K562 (cell line): ENCODE measurements around the gene NFYC. TPM values are rescaled to one million over a fixed set of nuclear protein-coding genes. Genes with fewer than 3 reads are reported as not detected.

Source experiments
- CCNT2 ChIP-seq: IDR thresholded peaks from 2 replicates; pipeline ENCODE4 v1.6.1; 2011; ENCODE audit warnings: borderline replicate concordance, low read depth, mild to moderate bottlenecking, moderate library complexity, mixed read lengths, low read length; ENCODE audit not compliant: insufficient read length; ENCODE audit errors: extremely low read depth
- ELF1 ChIP-seq: fragments of 200-800 bp; sonication (Bioruptor generic); IDR thresholded peaks from 2 replicates; pipeline ENCODE4 v1.6.1; 2016; ENCODE audit warnings: missing genetic modification characterization, missing compliant biosample characterization
- GATAD2A ChIP-seq: fragments of 450-650 bp; IDR thresholded peaks from 2 replicates; pipeline ENCODE4 v1.6.1; 2017
- HDAC2 ChIP-seq: fragments of 450-650 bp; IDR thresholded peaks from 2 replicates; pipeline ENCODE4 v1.6.1; 2016; ENCODE audit warnings: mild to moderate bottlenecking
- HMG20A ChIP-seq: fragments of 450-650 bp; formaldehyde crosslinking; conservative IDR thresholded peaks from 2 replicates; pipeline ENCODE4 v1.4.0; 2020; ENCODE audit warnings: mild to moderate bottlenecking, mixed read lengths
- HNRNPL ChIP-seq: fragments of 200-400 bp; formaldehyde crosslinking; IDR thresholded peaks from 2 replicates; pipeline ENCODE4 v1.6.1; 2017; ENCODE audit warnings: low read depth, mild to moderate bottlenecking, low read length
- ILK ChIP-seq: fragments of 450-650 bp; IDR thresholded peaks from 2 replicates; pipeline ENCODE4 v1.6.1; 2016; ENCODE audit warnings: missing genetic modification characterization, low read depth, mild to moderate bottlenecking, missing compliant biosample characterization, moderate library complexity, borderline replicate concordance
- JUN ChIP-seq, 2 experiments: sonication (generic) in 1 of 2; formaldehyde crosslinking in 1 of 2; IDR thresholded peaks; 2 replicates each; pipeline versions ENCODE4 v1.6.1 to v1.8.0; 2012 to 2022; ENCODE audit warnings: borderline replicate concordance in 2 of 2, mild to moderate bottlenecking in 2 of 2, improper control_type of control experiment in 1 of 2, low read depth in 1 of 2, low read length in 1 of 2, missing genetic modification reagents in 1 of 2
- MYBL2 ChIP-seq, 2 experiments: fragments of 450-650 bp in 1 of 2; sonication (generic) in 1 of 2; formaldehyde crosslinking in 1 of 2; IDR thresholded peaks; 2 replicates each; pipeline versions ENCODE4 v1.6.1 to v1.8.1; 2017 to 2022; ENCODE audit warnings: borderline replicate concordance in 1 of 2, inconsistent platforms in 1 of 2, low read depth in 1 of 2, mild to moderate bottlenecking in 1 of 2, missing genetic modification reagents in 1 of 2, moderate library complexity in 1 of 2
- NCOA6 ChIP-seq: fragments of 450-650 bp; IDR thresholded peaks from 2 replicates; pipeline ENCODE4 v1.6.1; 2017; ENCODE audit warnings: mild to moderate bottlenecking
- POLR2AphosphoS2 ChIP-seq: IDR thresholded peaks from 2 replicates; pipeline ENCODE4 v1.6.1; 2012; ENCODE audit warnings: low read length, improper control_type of control experiment
- POLR2B ChIP-seq: fragments of 450-650 bp; IDR thresholded peaks from 2 replicates; pipeline ENCODE4 v1.6.1; 2018; ENCODE audit warnings: low read depth; ENCODE audit not compliant: partially characterized antibody
- POLR2H ChIP-seq: IDR thresholded peaks from 2 replicates; pipeline ENCODE4 v1.6.1; 2016; ENCODE audit warnings: missing genetic modification characterization, low read depth, mild to moderate bottlenecking, control low read depth, missing compliant biosample characterization, moderate library complexity
- PPARD ChIP-seq: fragments of 250-450 bp; sonication (Bioruptor Pico); IDR thresholded peaks from 2 replicates; pipeline ENCODE4 v1.8.0; 2022; ENCODE audit warnings: inconsistent platforms, mild to moderate bottlenecking, moderate library complexity
- SIN3A ChIP-seq, 2 experiments: fragments of 150-350 bp in 1 of 2; IDR thresholded peaks; 2 replicates each; pipeline ENCODE4 v1.6.1; 2011 to 2016; ENCODE audit warnings: borderline replicate concordance in 2 of 2, low read depth in 2 of 2, low read length in 2 of 2, mild to moderate bottlenecking in 2 of 2, moderate library complexity in 2 of 2; ENCODE audit not compliant: control insufficient read depth in 1 of 2
- SMC3 ChIP-seq: conservative IDR thresholded peaks from 2 replicates; pipeline ENCODE4 v1.6.1; 2011; ENCODE audit warnings: low read depth, low read length, improper control_type of control experiment; ENCODE audit not compliant: insufficient read depth
- TCF7L2 ChIP-seq: fragments of 150-350 bp; IDR thresholded peaks from 2 replicates; pipeline ENCODE4 v1.6.1; 2016; ENCODE audit warnings: low read depth, mild to moderate bottlenecking, low read length, moderate library complexity
- TOE1 ChIP-seq, 2 experiments: fragments of 450-650 bp in 1 of 2; sonication (generic) in 1 of 2; formaldehyde crosslinking in 1 of 2; IDR thresholded peaks; 2 replicates each; pipeline versions ENCODE4 v1.7.1 to v1.8.0; 2016 to 2022; ENCODE audit warnings: borderline replicate concordance in 2 of 2, mild to moderate bottlenecking in 2 of 2, antibody characterized with exemption in 1 of 2, inconsistent platforms in 1 of 2, low read depth in 1 of 2, missing genetic modification reagents in 1 of 2, moderate library complexity in 1 of 2
- TRIM28 ChIP-seq: fragments of 450-650 bp; IDR thresholded peaks from 2 replicates; pipeline ENCODE4 v1.6.1; 2017
- WHSC1 ChIP-seq: IDR thresholded peaks from one replicate; pipeline ENCODE4 v1.6.1; 2012; ENCODE audit warnings: low read length, control low read depth, inconsistent platforms
- ZNF780A ChIP-seq: fragments of 250-450 bp; sonication (Bioruptor Pico); IDR thresholded peaks from 2 replicates; pipeline ENCODE4 v1.5.0; 2021; ENCODE audit warnings: mild to moderate bottlenecking
- polyA plus RNA-seq, 8 experiments: library from polyadenylated mRNA; depleted of rRNA in 4 of 8; stranded (reverse) in 5 of 8; unstranded in 3 of 8; fragments of >200 nt; fragmentation: Nextera tagmentation in 2 of 8; fragmentation: Illumina TruSeq in 1 of 8; extraction: Ambion mirVana in 2 of 8; extraction: Trizol in 1 of 8; gene quantifications; 2 replicates each; pipeline versions ENCODE4 v1.2.1 to v1.2.3, GENCODE V29; 2011 to 2014; ENCODE audit warnings: inconsistent platforms in 1 of 8, missing spikeins in 1 of 8
- total RNA-seq, 7 experiments: library from RNA; depleted of rRNA in 6 of 7; stranded (reverse); fragments of >200 nt in 6 of 7; fragmentation: Illumina TruSeq in 2 of 7; extraction: Trizol in 2 of 7; gene quantifications; 2 replicates each; pipeline versions ENCODE4 v1.2.1 to v1.2.3, GENCODE V29; 2011 to 2021; ENCODE audit warnings: low replicate concordance in 1 of 7
- TF ChIP-seq, protein P1 (sequence below): sonication (generic); formaldehyde crosslinking; IDR thresholded peaks from 2 replicates; pipeline ENCODE4 v1.8.0; 2022; ENCODE audit warnings: mild to moderate bottlenecking, missing genetic modification reagents

The NFYC gene
- total and polyA plus RNA-seq, 9 of the 15 experiments (the other 6 are each of a cell fraction or from before 2014, with no cell fraction given): 4.8 to 59.8 (median 41.1) TPM

DNA sequence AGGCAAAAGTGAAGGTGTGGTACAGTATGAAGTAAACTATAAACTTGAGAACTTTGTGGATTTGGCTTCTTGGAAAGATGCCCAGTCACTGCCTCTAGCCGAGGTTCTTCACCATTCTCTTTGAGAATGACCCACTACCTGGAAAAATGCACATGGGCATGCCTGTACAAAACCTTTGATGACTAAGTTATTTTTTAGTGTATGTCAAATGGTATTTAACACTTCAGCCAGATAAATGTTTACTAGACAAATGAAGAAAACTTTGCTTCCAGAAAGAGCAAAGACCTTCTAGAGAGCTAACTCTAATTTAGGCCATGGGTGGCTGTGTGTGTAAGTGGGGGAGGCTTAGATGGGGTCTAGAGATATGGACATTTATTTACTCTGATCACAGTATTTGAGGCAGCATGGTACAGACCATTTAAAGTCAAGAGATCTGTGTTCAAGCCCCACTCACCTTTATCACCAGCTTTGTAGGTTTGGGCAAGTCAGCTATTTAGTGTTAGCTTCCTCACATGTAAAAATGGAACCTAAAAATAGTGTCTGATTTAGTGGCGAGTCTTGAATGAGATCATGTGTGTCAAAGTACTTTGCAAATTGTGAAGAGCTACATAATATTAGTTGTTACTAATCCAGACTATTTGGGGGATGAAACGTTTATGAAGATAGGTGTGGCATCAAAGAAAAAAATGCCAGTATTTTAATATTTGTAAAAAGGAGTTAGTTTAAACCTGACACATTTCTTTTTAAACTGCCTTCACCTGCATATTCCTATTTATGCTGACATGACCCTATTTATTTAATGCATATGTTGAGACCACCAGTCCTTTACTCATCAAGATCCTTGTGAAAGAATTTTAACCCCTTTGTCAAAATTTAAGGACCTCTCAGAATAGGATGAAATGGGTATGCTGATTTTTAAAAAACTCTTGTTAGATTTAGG lies 20.2 kb downstream of the NFYC start (continued):
- no peak for TF ChIP-seq SIN3A (IDR thresholded peaks at IDR 0.05; ENCODE audit: borderline replicate concordance in 2 of 2, control insufficient read depth in 1 of 2, low read depth in 2 of 2, low read length in 2 of 2)
- no peak for TF ChIP-seq GATAD2A
- no peak for TF ChIP-seq ILK (tag)
- TF ChIP-seq HDAC2: peak; percentile 58; the same call in 1 of the 2 replicates
- no peak for TF ChIP-seq ELF1 (tag)
- TF ChIP-seq, protein P1, sequence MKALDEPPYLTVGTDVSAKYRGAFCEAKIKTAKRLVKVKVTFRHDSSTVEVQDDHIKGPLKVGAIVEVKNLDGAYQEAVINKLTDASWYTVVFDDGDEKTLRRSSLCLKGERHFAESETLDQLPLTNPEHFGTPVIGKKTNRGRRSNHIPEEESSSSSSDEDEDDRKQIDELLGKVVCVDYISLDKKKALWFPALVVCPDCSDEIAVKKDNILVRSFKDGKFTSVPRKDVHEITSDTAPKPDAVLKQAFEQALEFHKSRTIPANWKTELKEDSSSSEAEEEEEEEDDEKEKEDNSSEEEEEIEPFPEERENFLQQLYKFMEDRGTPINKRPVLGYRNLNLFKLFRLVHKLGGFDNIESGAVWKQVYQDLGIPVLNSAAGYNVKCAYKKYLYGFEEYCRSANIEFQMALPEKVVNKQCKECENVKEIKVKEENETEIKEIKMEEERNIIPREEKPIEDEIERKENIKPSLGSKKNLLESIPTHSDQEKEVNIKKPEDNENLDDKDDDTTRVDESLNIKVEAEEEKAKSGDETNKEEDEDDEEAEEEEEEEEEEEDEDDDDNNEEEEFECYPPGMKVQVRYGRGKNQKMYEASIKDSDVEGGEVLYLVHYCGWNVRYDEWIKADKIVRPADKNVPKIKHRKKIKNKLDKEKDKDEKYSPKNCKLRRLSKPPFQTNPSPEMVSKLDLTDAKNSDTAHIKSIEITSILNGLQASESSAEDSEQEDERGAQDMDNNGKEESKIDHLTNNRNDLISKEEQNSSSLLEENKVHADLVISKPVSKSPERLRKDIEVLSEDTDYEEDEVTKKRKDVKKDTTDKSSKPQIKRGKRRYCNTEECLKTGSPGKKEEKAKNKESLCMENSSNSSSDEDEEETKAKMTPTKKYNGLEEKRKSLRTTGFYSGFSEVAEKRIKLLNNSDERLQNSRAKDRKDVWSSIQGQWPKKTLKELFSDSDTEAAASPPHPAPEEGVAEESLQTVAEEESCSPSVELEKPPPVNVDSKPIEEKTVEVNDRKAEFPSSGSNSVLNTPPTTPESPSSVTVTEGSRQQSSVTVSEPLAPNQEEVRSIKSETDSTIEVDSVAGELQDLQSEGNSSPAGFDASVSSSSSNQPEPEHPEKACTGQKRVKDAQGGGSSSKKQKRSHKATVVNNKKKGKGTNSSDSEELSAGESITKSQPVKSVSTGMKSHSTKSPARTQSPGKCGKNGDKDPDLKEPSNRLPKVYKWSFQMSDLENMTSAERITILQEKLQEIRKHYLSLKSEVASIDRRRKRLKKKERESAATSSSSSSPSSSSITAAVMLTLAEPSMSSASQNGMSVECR: no peak
- TF ChIP-seq POLR2B: no peak
- TF ChIP-seq JUN (IDR thresholded peaks at IDR 0.05; ENCODE audit: borderline replicate concordance, low read depth, low read length): no peak
- TF ChIP-seq JUN (CRISPR knock-in tag; IDR thresholded peaks at IDR 0.05; ENCODE audit: borderline replicate concordance): no peak
- TF ChIP-seq SMC3: no peak
- TF ChIP-seq TRIM28: no peak
- no peak for TF ChIP-seq HMG20A (CRISPR knock-in tag)
- no peak for TF ChIP-seq CCNT2
- TF ChIP-seq POLR2AphosphoS2: no peak
- TF ChIP-seq WHSC1: no peak
- no peak for TF ChIP-seq NCOA6
- TF ChIP-seq HNRNPL: no peak
- TF ChIP-seq TOE1 (IDR thresholded peaks at IDR 0.05; ENCODE audit: borderline replicate concordance): no peak
- TF ChIP-seq TOE1 (CRISPR knock-in tag; IDR thresholded peaks at IDR 0.05; ENCODE audit: borderline replicate concordance, low read depth): no peak
- no peak for TF ChIP-seq MYBL2 (IDR thresholded peaks at IDR 0.05; ENCODE audit: low read depth)
- no peak for TF ChIP-seq MYBL2 (CRISPR knock-in tag; IDR thresholded peaks at IDR 0.05; ENCODE audit: borderline replicate concordance)
- no peak for TF ChIP-seq POLR2H (tag)
- TF ChIP-seq PPARD: no peak
- no peak for TF ChIP-seq TCF7L2
- no peak for TF ChIP-seq ZNF780A (CRISPR knock-in tag)
